ENCODE results near the gene MSLN. TPM values are rescaled to one million over a fixed set of nuclear protein-coding genes. Genes with fewer than 3 reads are reported as not detected.
A peak's percentile ranks its signal among the peaks of the same experiment; 100 is the strongest.

MSLN gene
- total RNA-seq, 1 experiment from 2014 or later, result 0.73 TPM

GRCh38 chr16:799948-800833, 39.7 kb downstream of the MSLN start, which contains the start of gene GNG13:
Gene GNG13, minus strand, starts transcription at chr16:800734. Its CDS starts 1,657 bp downstream, at chr16:799077.
- no TSS peak for BruUV-seq (replicated peaks)
- 0 out of 2 replicates have a peak, but pooled peaks have one; percentile 7 for ATAC-seq
- no peaks in the 10 kb centered on the region for H3K79me2 ChIP-seq (ENCODE audit: low read length)
- no peaks in the 10 kb centered on the region for H3K9me2 ChIP-seq (replicated peaks; ENCODE audit: low read length)
- H3K4me3 ChIP-seq (ENCODE audit: low read length), result peak within 1 kb of the TSS; percentile 42
- TF ChIP-seq CTCF (conservative IDR thresholded peaks at IDR 0.05; ENCODE audit: low read depth, low read length) (no peak), EZH2 (IDR thresholded peaks at IDR 0.05; ENCODE audit: low read length, unreplicated experiment) (no peak), EZH2phosphoT487 (IDR thresholded peaks at IDR 0.05; ENCODE audit: borderline replicate concordance, low read length) (no peak)
- H3K9me3 ChIP-seq (ENCODE audit: low read length), result no peaks in the 10 kb centered on the region
- no peaks in the 10 kb centered on the region for H3K27me3 ChIP-seq (ENCODE audit: low read length)
- no peaks in the 10 kb centered on the region for H3K36me3 ChIP-seq (ENCODE audit: low read depth, low read length)
- POLR2A ChIA-PET (ENCODE audit: unreplicated experiment), result no interaction called here
- intact Hi-C loops (cut with micrococcal nuclease), result no loop called here
- CTCF ChIA-PET, result no interaction called here
- no peaks in the 10 kb centered on the region for H4K20me1 ChIP-seq (ENCODE audit: low read length)
- peak within 1 kb of the TSS; percentile 69 for H3K4me2 ChIP-seq (ENCODE audit: low read length)
- H3K4me1 ChIP-seq (ENCODE audit: insufficient read depth, low read length), result peaks cover 12% of the 10 kb centered on the region
- no peak within 1 kb of the TSS for H3K9ac ChIP-seq (ENCODE audit: low read length)
- no peak within 1 kb of the TSS for H3K27ac ChIP-seq (ENCODE audit: low read length)
- no peak within 1 kb of the TSS for H2AFZ ChIP-seq (ENCODE audit: low read length)
- no peak for DNase-seq
- no peaks in the 10 kb centered on the region for H3F3A ChIP-seq (ENCODE audit: low read length, unreplicated experiment)

GRCh38 chr16:800834-801511, 40.4 kb downstream of the MSLN start:
- no peak for ATAC-seq
- intact Hi-C loops (cut with micrococcal nuclease), result no loop called here
- no peak for DNase-seq
- Histone ChIP-seq H3F3A (ENCODE audit: low read length, unreplicated experiment) (no peaks in the 10 kb centered on the region), H3K4me1 (ENCODE audit: insufficient read depth, low read length) (peaks cover 8% of the 10 kb centered on the region), H3K36me3 (ENCODE audit: low read depth, low read length) (no peaks in the 10 kb centered on the region), H3K9me3 (ENCODE audit: low read length) (no peaks in the 10 kb centered on the region), H2AFZ (ENCODE audit: low read length) (no peak overlapping the region), H3K27ac (ENCODE audit: low read length) (no peak overlapping the region), H3K4me2 (ENCODE audit: low read length) (0 out of 2 replicates have a peak overlapping the region, but pooled peaks have one; percentile 69), H4K20me1 (ENCODE audit: low read length) (no peaks in the 10 kb centered on the region), H3K4me3 (ENCODE audit: low read length) (no peak overlapping the region), H3K79me2 (ENCODE audit: low read length) (no peaks in the 10 kb centered on the region), H3K9me2 (replicated peaks; ENCODE audit: low read length) (no peaks in the 10 kb centered on the region), H3K9ac (ENCODE audit: low read length) (no peak overlapping the region), H3K27me3 (ENCODE audit: low read length) (no peaks in the 10 kb centered on the region)
- TF ChIP-seq EZH2phosphoT487 (IDR thresholded peaks at IDR 0.05; ENCODE audit: borderline replicate concordance, low read length), result no peak
- TF ChIP-seq EZH2 (IDR thresholded peaks at IDR 0.05; ENCODE audit: low read length, unreplicated experiment), result no peak
- TF ChIP-seq CTCF (conservative IDR thresholded peaks at IDR 0.05; ENCODE audit: low read depth, low read length), result no peak
- BruUV-seq (replicated peaks), result no TSS peak
- ChIA-PET CTCF (no interaction called here), POLR2A (ENCODE audit: unreplicated experiment) (no interaction called here)

Data from PC-3 (cell line).